Osteocyte (in vitro differentiated cells): Measurements from ENCODE around the gene IRS2. TPM values are rescaled to one million over a fixed set of nuclear protein-coding genes. Genes with fewer than 3 reads are reported as not detected.

ENCODE experiments used
- DNase-seq: peaks from one replicate; pipeline ENCODE4 v3.0.0; 2021; ENCODE audit warnings: mixed read lengths; ENCODE audit not compliant: unreplicated experiment; ENCODE audit errors: extremely low spot score
- H3K27ac Mint-ChIP-seq: one replicate; pipeline ENCODE4 v1.8.0; 2021; ENCODE audit warnings: mild to moderate bottlenecking, mixed read lengths; ENCODE audit not compliant: unreplicated experiment
- H3K27me3 Mint-ChIP-seq: one replicate; pipeline ENCODE4 v1.8.0; 2021; ENCODE audit warnings: mixed read lengths; ENCODE audit not compliant: unreplicated experiment
- H3K36me3 Mint-ChIP-seq: one replicate; pipeline ENCODE4 v1.8.0; 2021; ENCODE audit warnings: mixed read lengths; ENCODE audit not compliant: unreplicated experiment
- H3K4me1 Mint-ChIP-seq: one replicate; pipeline ENCODE4 v1.8.0; 2021; ENCODE audit warnings: mixed read lengths; ENCODE audit not compliant: unreplicated experiment
- H3K4me3 Mint-ChIP-seq: one replicate; pipeline ENCODE4 v1.8.0; 2021; ENCODE audit warnings: mild to moderate bottlenecking, moderate library complexity, mixed read lengths; ENCODE audit not compliant: unreplicated experiment
- H3K9me3 Mint-ChIP-seq: one replicate; pipeline ENCODE4 v1.8.0; 2021; ENCODE audit warnings: mixed read lengths; ENCODE audit not compliant: unreplicated experiment
- total RNA-seq: library from RNA; stranded (reverse); gene quantifications from 2 replicates; pipeline ENCODE4 v1.2.1, GENCODE V29; 2021
- TF ChIP-seq, protein P1 (sequence below): fragments of 200-600 bp; sonication (generic); IDR thresholded peaks from 2 replicates; pipeline ENCODE4 v1.5.0; 2021; ENCODE audit warnings: antibody characterized with exemption, mild to moderate bottlenecking, moderate library complexity

Gene IRS2
- total RNA-seq, 1 donor from 2014 or later: 52.3 TPM

DNA sequence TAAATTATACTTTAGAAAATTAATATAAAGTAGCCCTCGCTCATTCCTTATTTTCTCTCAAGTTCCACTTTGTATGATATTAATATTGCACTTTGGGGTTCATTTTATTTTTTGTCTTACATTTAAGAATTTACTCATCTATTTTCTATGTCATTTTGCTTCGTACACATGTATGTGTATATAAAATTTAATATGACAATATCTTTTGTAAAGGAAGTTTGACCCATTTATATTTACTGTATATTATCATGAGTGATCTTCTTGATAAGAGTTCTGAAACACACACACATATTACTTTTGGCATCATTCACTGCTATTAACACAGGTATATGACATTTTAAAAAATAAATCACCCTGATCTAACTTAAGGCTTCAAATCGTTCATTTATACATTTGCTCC lies 83.1 kb downstream of the IRS2 start:
- no peaks in the 10 kb centered on the region for H3K27me3 Mint-ChIP-seq
- H3K9me3 Mint-ChIP-seq: peaks cover 4% of the 10 kb centered on the region
- H3K4me3 Mint-ChIP-seq: no peak overlapping the region
- TF ChIP-seq, protein P1, sequence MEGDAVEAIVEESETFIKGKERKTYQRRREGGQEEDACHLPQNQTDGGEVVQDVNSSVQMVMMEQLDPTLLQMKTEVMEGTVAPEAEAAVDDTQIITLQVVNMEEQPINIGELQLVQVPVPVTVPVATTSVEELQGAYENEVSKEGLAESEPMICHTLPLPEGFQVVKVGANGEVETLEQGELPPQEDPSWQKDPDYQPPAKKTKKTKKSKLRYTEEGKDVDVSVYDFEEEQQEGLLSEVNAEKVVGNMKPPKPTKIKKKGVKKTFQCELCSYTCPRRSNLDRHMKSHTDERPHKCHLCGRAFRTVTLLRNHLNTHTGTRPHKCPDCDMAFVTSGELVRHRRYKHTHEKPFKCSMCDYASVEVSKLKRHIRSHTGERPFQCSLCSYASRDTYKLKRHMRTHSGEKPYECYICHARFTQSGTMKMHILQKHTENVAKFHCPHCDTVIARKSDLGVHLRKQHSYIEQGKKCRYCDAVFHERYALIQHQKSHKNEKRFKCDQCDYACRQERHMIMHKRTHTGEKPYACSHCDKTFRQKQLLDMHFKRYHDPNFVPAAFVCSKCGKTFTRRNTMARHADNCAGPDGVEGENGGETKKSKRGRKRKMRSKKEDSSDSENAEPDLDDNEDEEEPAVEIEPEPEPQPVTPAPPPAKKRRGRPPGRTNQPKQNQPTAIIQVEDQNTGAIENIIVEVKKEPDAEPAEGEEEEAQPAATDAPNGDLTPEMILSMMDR: no peak
- no peak overlapping the region for H3K27ac Mint-ChIP-seq
- peaks cover 20% of the 10 kb centered on the region for H3K4me1 Mint-ChIP-seq
- no peaks in the 10 kb centered on the region for H3K36me3 Mint-ChIP-seq
- DNase-seq: no peak
